Nephron (organoid): ENCODE data around the gene SPTBN2.

Experiments used
- H3K27ac Mint-ChIP-seq, 3 experiments: 2 replicates each; pipeline ENCODE4 v1.8.0; 2020; ENCODE audit warnings: mixed read lengths in 3 of 3, mild to moderate bottlenecking in 2 of 3, moderate library complexity in 1 of 3
- H3K27me3 Mint-ChIP-seq: 2 replicates; pipeline ENCODE4 v1.8.0; 2021; ENCODE audit warnings: low read depth, mild to moderate bottlenecking, moderate library complexity, mixed read lengths
- H3K36me3 Mint-ChIP-seq: 2 replicates; pipeline ENCODE4 v1.8.0; 2020; ENCODE audit warnings: low read depth, mixed read lengths
- H3K4me1 Mint-ChIP-seq: 2 replicates; pipeline ENCODE4 v1.8.0; 2020; ENCODE audit warnings: mixed read lengths
- H3K4me3 Mint-ChIP-seq, 3 experiments: 2 replicates each; pipeline ENCODE4 v1.8.0; 2020; ENCODE audit warnings: mild to moderate bottlenecking in 3 of 3, mixed read lengths in 3 of 3, moderate library complexity in 2 of 3
- H3K9me3 Mint-ChIP-seq: 2 replicates; pipeline ENCODE4 v1.8.0; 2020; ENCODE audit warnings: mixed read lengths
- TF ChIP-seq, protein P1 (sequence below), 3 experiments: fragments of 200-600 bp; sonication (generic); IDR thresholded peaks; one replicate each; pipeline ENCODE4 v1.5.0; 2021; ENCODE audit warnings: antibody characterized with exemption in 3 of 3; ENCODE audit not compliant: unreplicated experiment in 3 of 3

The SPTBN2 gene

DNA sequence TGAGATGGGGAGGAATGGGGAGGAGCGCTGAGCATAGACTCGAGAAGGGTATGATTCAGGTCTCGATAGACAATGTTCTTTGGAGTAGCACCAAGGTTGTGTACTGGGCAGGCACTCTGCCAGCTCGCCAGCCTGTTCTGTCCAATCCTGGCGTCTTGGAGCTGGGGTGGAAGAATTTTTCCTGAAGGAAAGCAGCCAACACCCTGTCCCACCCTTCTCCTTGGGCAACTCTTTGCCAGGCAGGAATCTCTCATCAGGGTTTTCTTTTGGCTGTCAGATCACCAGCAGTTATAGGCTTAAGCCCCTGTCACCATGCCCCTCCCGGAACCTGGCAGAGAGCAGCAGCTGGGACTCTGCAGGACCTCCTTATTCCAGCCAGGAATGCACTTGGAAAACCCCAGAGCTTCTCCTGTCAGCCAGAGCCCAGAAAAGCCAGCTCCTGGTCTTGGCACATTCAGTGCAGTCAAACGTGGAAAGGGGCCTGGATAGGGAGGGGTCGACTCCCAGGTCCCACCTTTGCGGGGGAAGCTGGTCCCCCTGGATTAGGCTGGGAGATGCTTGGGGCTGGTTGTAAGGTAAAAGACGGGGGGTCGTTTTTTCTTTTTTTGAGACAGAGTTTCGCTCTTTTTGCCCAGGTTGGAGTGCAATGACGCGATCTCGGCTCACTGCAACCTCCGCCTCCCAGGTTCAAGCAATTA lies 14.4 kb upstream of the SPTBN2 start:
- Mint-ChIP-seq H3K4me3 (peak overlapping the region; percentile 93 to 99 (median 98)), H3K9me3 (no peaks in the 10 kb centered on the region), H3K4me1 (peaks cover 6% of the 10 kb centered on the region), H3K36me3 (no peaks in the 10 kb centered on the region), H3K27ac (no peak overlapping the region), H3K27me3 (peaks cover 4% of the 10 kb centered on the region)
- TF ChIP-seq, protein P1, sequence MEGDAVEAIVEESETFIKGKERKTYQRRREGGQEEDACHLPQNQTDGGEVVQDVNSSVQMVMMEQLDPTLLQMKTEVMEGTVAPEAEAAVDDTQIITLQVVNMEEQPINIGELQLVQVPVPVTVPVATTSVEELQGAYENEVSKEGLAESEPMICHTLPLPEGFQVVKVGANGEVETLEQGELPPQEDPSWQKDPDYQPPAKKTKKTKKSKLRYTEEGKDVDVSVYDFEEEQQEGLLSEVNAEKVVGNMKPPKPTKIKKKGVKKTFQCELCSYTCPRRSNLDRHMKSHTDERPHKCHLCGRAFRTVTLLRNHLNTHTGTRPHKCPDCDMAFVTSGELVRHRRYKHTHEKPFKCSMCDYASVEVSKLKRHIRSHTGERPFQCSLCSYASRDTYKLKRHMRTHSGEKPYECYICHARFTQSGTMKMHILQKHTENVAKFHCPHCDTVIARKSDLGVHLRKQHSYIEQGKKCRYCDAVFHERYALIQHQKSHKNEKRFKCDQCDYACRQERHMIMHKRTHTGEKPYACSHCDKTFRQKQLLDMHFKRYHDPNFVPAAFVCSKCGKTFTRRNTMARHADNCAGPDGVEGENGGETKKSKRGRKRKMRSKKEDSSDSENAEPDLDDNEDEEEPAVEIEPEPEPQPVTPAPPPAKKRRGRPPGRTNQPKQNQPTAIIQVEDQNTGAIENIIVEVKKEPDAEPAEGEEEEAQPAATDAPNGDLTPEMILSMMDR (IDR thresholded peaks at IDR 0.05; ENCODE audit: unreplicated experiment in 3 of 3): no peak

DNA sequence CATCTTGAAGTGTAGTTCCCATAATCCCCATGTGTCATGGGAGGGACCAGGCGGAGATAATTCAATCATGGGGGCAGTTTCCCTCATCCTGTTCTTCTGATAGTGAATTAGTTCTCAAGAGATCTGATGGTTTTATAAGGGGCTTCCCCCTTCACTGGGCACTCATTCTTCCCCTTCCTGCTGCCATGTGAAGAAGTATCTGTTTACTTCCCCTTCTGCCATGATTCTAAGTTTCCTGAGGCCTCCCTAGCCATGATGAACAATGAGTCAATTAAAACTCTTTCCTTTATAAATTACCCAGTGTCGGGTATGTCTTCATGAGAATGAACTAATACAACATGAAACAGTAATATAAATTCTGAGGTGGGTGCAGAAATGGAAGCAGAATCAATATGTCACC lies 12.1 kb upstream of the SPTBN2 start:
- Mint-ChIP-seq H3K36me3 (no peaks in the 10 kb centered on the region), H3K27ac (no peak overlapping the region), H3K4me3 (peak overlapping the region in 2 of 3 experiments; percentile 19 to 60), H3K27me3 (peaks cover 2% of the 10 kb centered on the region), H3K9me3 (no peaks in the 10 kb centered on the region), H3K4me1 (no peaks in the 10 kb centered on the region)
- TF ChIP-seq, protein P1 (IDR thresholded peaks at IDR 0.05; ENCODE audit: unreplicated experiment in 3 of 3): no peak

DNA sequence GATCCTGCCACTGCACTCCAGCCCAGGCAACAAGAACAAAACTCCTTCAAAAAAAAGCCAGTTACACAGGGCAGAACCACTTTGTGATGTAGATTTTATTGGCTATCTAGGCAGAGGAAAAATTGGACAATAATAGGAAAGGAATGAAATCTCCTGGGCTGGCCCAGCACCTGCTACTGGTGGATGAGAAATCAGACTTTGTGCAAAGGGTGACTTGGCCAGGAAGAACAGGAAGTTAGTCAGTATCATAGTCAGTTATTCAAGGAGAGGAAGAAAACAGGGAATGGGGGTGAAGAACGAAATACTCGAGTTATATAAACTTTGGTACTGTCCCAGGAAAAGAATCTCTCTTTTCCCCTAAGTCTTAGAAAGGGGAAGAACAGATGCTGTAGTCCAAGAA lies 11.0 kb upstream of the SPTBN2 start:
- Mint-ChIP-seq H3K36me3 (no peaks in the 10 kb centered on the region), H3K4me1 (no peaks in the 10 kb centered on the region), H3K27ac (no peak overlapping the region), H3K27me3 (no peaks in the 10 kb centered on the region), H3K4me3 (peak overlapping the region in 1 of 3 experiments; percentile 12), H3K9me3 (no peaks in the 10 kb centered on the region)
- TF ChIP-seq, protein P1 (IDR thresholded peaks at IDR 0.05; ENCODE audit: unreplicated experiment in 3 of 3): no peak

DNA sequence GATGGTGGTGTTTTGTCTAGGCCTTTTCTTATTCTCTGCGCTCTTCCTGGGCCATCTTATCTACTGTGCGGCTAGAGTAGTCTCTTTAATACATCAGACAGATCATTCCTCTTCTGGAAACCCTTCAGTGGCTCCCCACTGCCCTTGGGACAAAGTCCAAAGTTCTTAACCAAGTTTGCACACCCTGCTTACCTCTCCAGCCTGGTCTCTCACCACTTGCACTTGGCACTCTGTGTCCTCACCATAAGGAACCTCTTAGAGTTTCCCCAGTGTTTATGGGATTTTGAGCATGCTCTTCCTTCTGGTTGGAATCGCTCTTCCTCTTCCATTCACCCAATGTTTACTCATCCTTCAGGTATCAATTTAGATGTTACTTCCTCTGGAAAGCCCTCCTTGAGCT lies 5.2 kb upstream of the SPTBN2 start:
- TF ChIP-seq, protein P1 (IDR thresholded peaks at IDR 0.05; ENCODE audit: unreplicated experiment in 3 of 3): no peak
- no peak overlapping the region for H3K4me3 Mint-ChIP-seq
- no peaks in the 10 kb centered on the region for H3K9me3 Mint-ChIP-seq
- H3K36me3 Mint-ChIP-seq: no peaks in the 10 kb centered on the region
- no peak overlapping the region for H3K27ac Mint-ChIP-seq
- H3K4me1 Mint-ChIP-seq: no peaks in the 10 kb centered on the region
- H3K27me3 Mint-ChIP-seq: peaks cover 30% of the 10 kb centered on the region

DNA sequence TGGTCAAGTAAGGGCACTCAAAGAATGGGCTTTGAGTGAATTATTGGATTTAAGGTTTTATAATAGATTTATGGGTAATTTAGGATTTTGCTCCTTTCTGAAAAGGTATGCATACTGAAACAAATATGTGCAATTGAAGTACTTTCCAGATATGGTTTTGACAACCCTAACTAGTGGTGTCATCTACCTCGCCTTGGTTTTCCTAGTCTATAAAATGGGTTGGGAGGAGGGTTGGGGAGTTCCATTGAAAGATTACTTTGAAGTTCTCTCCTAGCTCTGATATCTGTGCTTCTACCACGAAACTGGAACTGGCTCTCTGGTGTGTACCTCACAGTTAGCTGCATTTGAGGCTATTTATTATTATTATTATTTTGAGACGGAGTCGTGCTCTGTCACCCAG lies 431 bp upstream of the SPTBN2 start:
- peaks cover 24% of the 10 kb centered on the region for H3K4me1 Mint-ChIP-seq
- TF ChIP-seq, protein P1 (IDR thresholded peaks at IDR 0.05; ENCODE audit: unreplicated experiment in 3 of 3): no peak
- no peaks in the 10 kb centered on the region for H3K9me3 Mint-ChIP-seq
- peak overlapping the region; percentile 90 to 93 (median 91) for H3K4me3 Mint-ChIP-seq
- H3K36me3 Mint-ChIP-seq: no peaks in the 10 kb centered on the region
- no peak overlapping the region for H3K27ac Mint-ChIP-seq
- peaks cover 62% of the 10 kb centered on the region for H3K27me3 Mint-ChIP-seq
